A549 (cell line): Measurements from ENCODE around the gene ITGA2B. TPM values are rescaled to one million over a fixed set of nuclear protein-coding genes. Genes with fewer than 3 reads are reported as not detected.

Source experiments
- ATAC-seq, 2 experiments: fragments of 200-7000 bp in 1 of 2; fragments of >200 bp in 1 of 2; cut with Nextera tagmentation in 1 of 2; cut with Tn5 transposase in 1 of 2; 3 replicates each; pipeline versions ENCODE4 v1.8.0 to v1.9.1; 2018 to 2020; ENCODE audit warnings: mild to moderate bottlenecking in 1 of 2, moderate library complexity in 1 of 2
- CTCF ChIA-PET: fragments of 300-600 bp; sonication (Branson Sonifier 250); formaldehyde crosslinking; extraction: SDS; loops from one replicate; lab custom pipeline; 2021; ENCODE audit warnings: antibody characterized with exemption, inconsistent platforms; lab: Yijun Ruan, JAX
- POLR2A ChIA-PET: fragments of 350-600 bp; formaldehyde crosslinking; extraction: SDS; loops from one replicate; lab custom pipeline; 2021; ENCODE audit warnings: antibody characterized with exemption, inconsistent platforms; lab: Yijun Ruan, JAX
- DNase-seq, 2 experiments: peaks; one replicate each; pipeline versions ENCODE4 v3.0.0 to v3.0.0-alpha.2; 2011 to 2016; ENCODE audit warnings: low read depth in 1 of 2, low spot score in 1 of 2
- FAIRE-seq: peaks from 2 replicates; lab custom pipeline; 2011; peaks lifted over from hg19 to GRCh38; lab: Jason Lieb, UNC
- H3K27ac ChIP-seq, 2 experiments: fragments of >200 bp; sonication (Bioruptor Twin); formaldehyde crosslinking; 3 replicates each; pipeline ENCODE4 v1.5.1; 2016 to 2017
- H3K4me1 ChIP-seq: fragments of >200 bp; sonication (Bioruptor Twin); formaldehyde crosslinking; 3 replicates; pipeline ENCODE4 v1.6.1; 2016
- H3K4me2 ChIP-seq: fragments of >200 bp; sonication (Bioruptor Twin); formaldehyde crosslinking; 3 replicates; pipeline ENCODE4 v1.6.1; 2016
- H3K4me3 ChIP-seq: fragments of >200 bp; sonication (Bioruptor Twin); formaldehyde crosslinking; 3 replicates; pipeline ENCODE4 v1.5.1; 2016
- H3K9me3 ChIP-seq: fragments of >200 bp; sonication (Bioruptor Twin); formaldehyde crosslinking; 3 replicates; pipeline ENCODE4 v1.6.1; 2016
- CBX8 ChIP-seq: fragments of 200-600 bp; sonication (generic); IDR thresholded peaks from 2 replicates; pipeline ENCODE4 v1.6.1; 2016
- CHD4 ChIP-seq: fragments of 200-600 bp; sonication (generic); IDR thresholded peaks from 2 replicates; pipeline ENCODE4 v1.6.1; 2016; ENCODE audit warnings: antibody characterized with exemption, mild to moderate bottlenecking, borderline replicate concordance
- EHMT2 ChIP-seq: fragments of 200-600 bp; sonication (generic); IDR thresholded peaks from 2 replicates; pipeline ENCODE4 v1.6.1; 2016; ENCODE audit warnings: antibody characterized with exemption, low read depth, mild to moderate bottlenecking, moderate library complexity
- ELK1 ChIP-seq: fragments of 150-350 bp; IDR thresholded peaks from 2 replicates; pipeline ENCODE4 v1.6.1; 2014; ENCODE audit warnings: low read depth, mild to moderate bottlenecking, low read length
- ESRRA ChIP-seq: fragments of 150-350 bp; IDR thresholded peaks from 2 replicates; pipeline ENCODE4 v1.6.1; 2014; ENCODE audit warnings: mild to moderate bottlenecking, low read length, borderline replicate concordance
- FOSL2 ChIP-seq, 2 experiments: fragments of 450-650 bp in 1 of 2; fragments of >200 bp in 1 of 2; sonication (Bioruptor Twin) in 1 of 2; formaldehyde crosslinking; IDR thresholded peaks; 2 replicates each; pipeline versions ENCODE4 v1.5.0 to v1.6.1; 2016 to 2020; ENCODE audit warnings: mild to moderate bottlenecking in 1 of 2, moderate library complexity in 1 of 2
- FOXS1 ChIP-seq: fragments of 250-450 bp; sonication (Bioruptor Pico); IDR thresholded peaks from 2 replicates; pipeline ENCODE4 v1.5.0; 2020; ENCODE audit warnings: mild to moderate bottlenecking, moderate library complexity
- HDAC2 ChIP-seq: fragments of 200-600 bp; sonication (generic); IDR thresholded peaks from 2 replicates; pipeline ENCODE4 v1.6.1; 2016
- HMGXB4 ChIP-seq: fragments of 250-450 bp; sonication (Bioruptor Pico); IDR thresholded peaks from 2 replicates; pipeline ENCODE4 v1.5.0; 2021; ENCODE audit warnings: mild to moderate bottlenecking, moderate library complexity, borderline replicate concordance
- HOXB13 ChIP-seq: fragments of 250-450 bp; sonication (Bioruptor Pico); IDR thresholded peaks from 2 replicates; pipeline ENCODE4 v1.5.0; 2020; ENCODE audit warnings: low read depth, mild to moderate bottlenecking, moderate library complexity
- HOXB5 ChIP-seq: fragments of 250-450 bp; sonication (Bioruptor Pico); IDR thresholded peaks from 2 replicates; pipeline ENCODE4 v1.5.0; 2020; ENCODE audit warnings: mild to moderate bottlenecking, moderate library complexity
- JUN ChIP-seq, 2 experiments: fragments of >200 bp; sonication (Bioruptor Twin); formaldehyde crosslinking; IDR thresholded peaks; 2 replicates in 1 of 2; 3 replicates in 1 of 2; pipeline ENCODE4 v1.6.1; 2016 to 2017
- MAFK ChIP-seq: fragments of 450-650 bp; IDR thresholded peaks from 2 replicates; pipeline ENCODE4 v1.6.1; 2014; ENCODE audit not compliant: partially characterized antibody
- MAZ ChIP-seq: fragments of 150-350 bp; IDR thresholded peaks from 2 replicates; pipeline ENCODE4 v1.6.1; 2014; ENCODE audit warnings: antibody characterized with exemption, low read depth, low read length, borderline replicate concordance
- PBX3 ChIP-seq: IDR thresholded peaks from 2 replicates; pipeline ENCODE4 v1.6.1; 2012
- RAD21 ChIP-seq, 2 experiments: fragments of >200 bp in 1 of 2; sonication (Bioruptor Twin) in 1 of 2; formaldehyde crosslinking in 1 of 2; IDR thresholded peaks in 1 of 2; conservative IDR thresholded peaks in 1 of 2; 2 replicates in 1 of 2; 3 replicates in 1 of 2; pipeline ENCODE4 v1.6.1; 2012 to 2018; ENCODE audit warnings: inconsistent platforms in 1 of 2
- SMC3 ChIP-seq: fragments of >200 bp; sonication (Bioruptor Twin); formaldehyde crosslinking; IDR thresholded peaks from 3 replicates; pipeline ENCODE4 v1.6.1; 2018; ENCODE audit warnings: inconsistent platforms
- TFCP2L1 ChIP-seq: fragments of 250-450 bp; sonication (Bioruptor Pico); IDR thresholded peaks from 2 replicates; pipeline ENCODE4 v1.5.0; 2021; ENCODE audit warnings: mild to moderate bottlenecking
- USF2 ChIP-seq: fragments of 450-650 bp; IDR thresholded peaks from 2 replicates; pipeline ENCODE4 v1.6.1; 2014; ENCODE audit warnings: antibody characterized with exemption
- ZNF302 ChIP-seq: fragments of 250-450 bp; sonication (Bioruptor Pico); IDR thresholded peaks from 2 replicates; pipeline ENCODE4 v1.9.0; 2021; ENCODE audit warnings: inconsistent platforms, mild to moderate bottlenecking, moderate library complexity
- WGBS: methylation state at CpG from one replicate; pipeline ENCODE4 v1.1.6; 2017; ENCODE audit errors: missing lambda C conversion rate; 5-methylcytosine and 5-hydroxymethylcytosine counted together
- polyA plus RNA-seq, 4 experiments: library from polyadenylated mRNA; depleted of rRNA in 3 of 4; stranded (reverse); fragments of >200 nt; fragmentation: RNase III in 1 of 4; extraction: RNeasy Plus Mini Kit Qiagen cat#74134 plus additional on column Dnase treatment in 1 of 4; gene quantifications; 2 replicates in 3 of 4; 3 replicates in 1 of 4; pipeline ENCODE4 v1.2.3, GENCODE V29; 2011 to 2017

Gene ITGA2B
- polyA plus RNA-seq, 2 of the 4 experiments (the other 2 are of a cell fraction): 1.3 to 4.1 TPM

GRCh38 chr17:44397479-44398440 is 8.3 kb upstream of the ITGA2B start:
- Histone ChIP-seq H3K4me1 (no peaks in the 10 kb centered on the region), H3K4me2 (no peak overlapping the region), H3K9me3 (no peaks in the 10 kb centered on the region), H3K27ac (no peak overlapping the region), H3K4me3 (no peak overlapping the region)
- ChIA-PET CTCF (interaction anchor here (0.8 to 7.4 kb wide), 13 partner anchors 10 to 239 kb away, joined by 3 to 62 read pairs (median 3); partner anchors contain the start of genes FAM171A2 and ITGA2B), POLR2A (no interaction called here)
- no peak for FAIRE-seq
- no peak for DNase-seq
- no peak for TF ChIP-seq HOXB13 (CRISPR knock-in tag)
- WGBS: 98% methylated on average over 8 of the region's 8 CpGs
- ATAC-seq: no peak

- H3K4me1 ChIP-seq: no peaks in the 10 kb centered on the region
- no peak overlapping the region for H3K4me2 ChIP-seq
- TF ChIP-seq HDAC2: no peak
- no peak for TF ChIP-seq ELK1
- no peak for TF ChIP-seq SMC3
- no peak for TF ChIP-seq PBX3
- TF ChIP-seq RAD21 (conservative IDR thresholded peaks at IDR 0.05 in 1 of 2, IDR thresholded peaks at IDR 0.05 in 1 of 2): no peak
- TF ChIP-seq TFCP2L1: no peak
- TF ChIP-seq CHD4: no peak
- TF ChIP-seq ESRRA: no peak
- TF ChIP-seq HOXB5 (CRISPR knock-in tag): no peak
- no peak for TF ChIP-seq FOSL2 (IDR thresholded peaks at IDR 0.05)
- no peak for TF ChIP-seq FOSL2 (CRISPR knock-in tag; IDR thresholded peaks at IDR 0.05)
- no peak for TF ChIP-seq EHMT2
- no peak for TF ChIP-seq MAFK
- no peak for TF ChIP-seq ZNF302 (CRISPR knock-in tag)
- TF ChIP-seq USF2: no peak
- TF ChIP-seq JUN (IDR thresholded peaks at IDR 0.05): no peak
- TF ChIP-seq HMGXB4 (CRISPR knock-in tag): no peak
- TF ChIP-seq CBX8: no peak
- no peak for TF ChIP-seq FOXS1 (CRISPR knock-in tag)
- TF ChIP-seq MAZ: no peak
- CTCF ChIA-PET: interaction anchor here (1.0 to 7.4 kb wide), 10 partner anchors 9 to 240 kb away, joined by 3 to 62 read pairs (median 7); partner anchors contain the start of genes FAM171A2 and ITGA2B
- 93% methylated on average over 5 of the region's 5 CpGs for WGBS
- H3K27ac ChIP-seq: no peak overlapping the region
- POLR2A ChIA-PET: no interaction called here
- no peaks in the 10 kb centered on the region for H3K9me3 ChIP-seq
- DNase-seq (no peak), FAIRE-seq (no peak), ATAC-seq (no peak)
- H3K4me3 ChIP-seq: no peak overlapping the region
Measured at GRCh38 chr17:44396946-44397345, 7.5 kb upstream of the ITGA2B start.
